ENCODE data around the gene ARRB1.

DNA sequence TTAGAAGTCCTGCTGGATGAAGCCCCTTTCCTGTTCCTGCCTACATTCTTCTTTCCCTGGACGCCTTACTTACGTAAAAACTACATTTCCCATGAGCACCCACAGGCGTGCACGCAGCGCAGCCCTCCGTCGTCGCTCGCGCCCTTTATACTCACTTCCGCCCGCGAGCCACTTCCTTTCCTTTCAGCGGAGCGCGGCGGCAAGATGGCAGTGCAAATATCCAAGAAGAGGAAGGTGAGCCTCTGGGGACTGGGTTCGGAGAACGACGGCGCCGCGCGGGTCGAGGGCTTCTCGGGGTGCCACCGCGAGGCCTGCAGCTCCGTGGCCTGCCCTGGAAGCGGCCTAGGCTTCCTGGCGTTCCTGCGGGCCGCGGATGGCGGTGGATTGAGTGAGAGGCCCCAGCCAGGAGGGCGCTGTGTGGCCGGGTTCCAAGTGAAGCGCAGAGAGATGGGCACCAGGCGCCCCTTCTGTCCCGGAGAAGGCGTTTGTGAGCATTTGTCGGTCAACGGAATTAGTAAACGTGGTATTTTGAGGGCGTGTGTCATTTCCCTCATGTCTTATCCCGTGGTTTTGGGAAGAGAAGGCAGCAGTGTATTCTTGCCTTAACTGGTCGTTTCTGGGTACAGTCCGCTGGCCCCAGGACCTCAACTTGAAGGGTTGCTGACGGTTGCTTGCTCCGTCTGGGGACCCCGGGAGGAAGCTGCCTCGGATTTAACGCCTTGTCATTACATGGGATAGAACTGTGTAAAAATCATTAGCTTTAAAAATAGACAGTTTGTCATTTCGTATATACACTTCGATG, 48.1 kb upstream of the ARRB1 start, which contains the start of gene RPS3:
- TF ChIP-seq, protein P1, sequence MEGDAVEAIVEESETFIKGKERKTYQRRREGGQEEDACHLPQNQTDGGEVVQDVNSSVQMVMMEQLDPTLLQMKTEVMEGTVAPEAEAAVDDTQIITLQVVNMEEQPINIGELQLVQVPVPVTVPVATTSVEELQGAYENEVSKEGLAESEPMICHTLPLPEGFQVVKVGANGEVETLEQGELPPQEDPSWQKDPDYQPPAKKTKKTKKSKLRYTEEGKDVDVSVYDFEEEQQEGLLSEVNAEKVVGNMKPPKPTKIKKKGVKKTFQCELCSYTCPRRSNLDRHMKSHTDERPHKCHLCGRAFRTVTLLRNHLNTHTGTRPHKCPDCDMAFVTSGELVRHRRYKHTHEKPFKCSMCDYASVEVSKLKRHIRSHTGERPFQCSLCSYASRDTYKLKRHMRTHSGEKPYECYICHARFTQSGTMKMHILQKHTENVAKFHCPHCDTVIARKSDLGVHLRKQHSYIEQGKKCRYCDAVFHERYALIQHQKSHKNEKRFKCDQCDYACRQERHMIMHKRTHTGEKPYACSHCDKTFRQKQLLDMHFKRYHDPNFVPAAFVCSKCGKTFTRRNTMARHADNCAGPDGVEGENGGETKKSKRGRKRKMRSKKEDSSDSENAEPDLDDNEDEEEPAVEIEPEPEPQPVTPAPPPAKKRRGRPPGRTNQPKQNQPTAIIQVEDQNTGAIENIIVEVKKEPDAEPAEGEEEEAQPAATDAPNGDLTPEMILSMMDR (IDR thresholded peaks at IDR 0.05; ENCODE audit: low read depth, low read length): peak; percentile 12
- TF ChIP-seq, protein P2, sequence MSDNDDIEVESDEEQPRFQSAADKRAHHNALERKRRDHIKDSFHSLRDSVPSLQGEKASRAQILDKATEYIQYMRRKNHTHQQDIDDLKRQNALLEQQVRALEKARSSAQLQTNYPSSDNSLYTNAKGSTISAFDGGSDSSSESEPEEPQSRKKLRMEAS (IDR thresholded peaks at IDR 0.05; ENCODE audit: low read depth, low read length): peak; percentile 85
- peak; percentile 99 for TF ChIP-seq POLR2A (IDR thresholded peaks at IDR 0.05; ENCODE audit: extremely low read depth, insufficient read length)
- peak; percentile 98 for TF ChIP-seq MYC (IDR thresholded peaks at IDR 0.05; ENCODE audit: low read depth, low read length)
